ENCODE data around the gene ASMT. TPM values are rescaled to one million over a fixed set of nuclear protein-coding genes. Genes with fewer than 3 reads are reported as not detected.
A peak's percentile ranks its signal among the peaks of the same experiment; 100 is the strongest.

ASMT gene
- total and polyA plus RNA-seq, 10 of the 15 experiments (the other 5 are each of a cell fraction or from before 2014, with no cell fraction given): 0.18 to 0.29 TPM; not detected in 8

DNA sequence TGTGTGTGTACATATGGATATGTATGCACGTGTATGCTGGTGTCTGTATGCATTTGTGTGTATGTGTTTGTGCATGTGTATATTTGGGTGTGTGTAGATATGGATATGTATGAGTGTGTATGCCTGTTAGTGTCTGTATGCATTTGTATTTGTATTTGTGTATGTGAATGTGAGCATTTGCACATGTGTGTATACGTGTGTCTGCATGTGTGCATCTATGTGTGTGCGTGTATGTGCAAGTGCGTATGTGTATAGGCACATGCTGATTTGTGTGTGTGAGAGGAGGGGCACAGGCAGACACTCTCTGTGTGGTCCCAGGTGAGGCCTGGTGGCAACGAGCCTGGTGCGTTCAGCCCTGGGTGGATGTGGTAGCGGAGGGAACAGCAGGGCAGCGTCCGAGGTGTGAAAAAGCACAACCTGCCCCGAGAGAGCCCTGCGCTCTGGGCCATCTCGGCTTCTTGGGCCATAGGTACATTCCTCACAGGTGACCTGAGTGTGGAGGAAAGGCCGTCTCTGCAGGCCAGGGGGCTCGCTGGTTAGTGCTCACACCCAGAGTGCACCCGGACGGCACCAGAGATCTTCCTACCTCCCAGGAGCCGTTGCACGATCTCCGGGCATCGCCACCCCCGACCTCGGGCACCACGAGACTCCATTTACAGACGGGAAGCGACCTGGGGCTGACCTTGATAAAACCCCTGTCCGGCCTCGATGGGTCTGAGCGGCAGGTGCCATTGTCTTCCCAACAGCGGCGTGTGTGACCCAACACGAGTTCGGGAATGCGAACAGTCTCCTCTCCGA, 45.0 kb downstream of the ASMT start:
- ATAC-seq (no peak), DNase-seq (ENCODE audit: low read depth, low spot score) (no peak), FAIRE-seq (no peak)
- Histone ChIP-seq H4K20me1 (ENCODE audit: control insufficient read depth, insufficient read depth) (no peaks in the 10 kb centered on the region), H3K9me3 (replicated peaks; ENCODE audit: control insufficient read depth, insufficient read depth, low read length) (no peaks in the 10 kb centered on the region; the same call in 2 of the 3 replicates), H3K27ac (ENCODE audit: control insufficient read depth, insufficient read depth) (no peak overlapping the region), H3K79me2 (ENCODE audit: control insufficient read depth, insufficient read depth, low read length) (peaks cover 24% of the 10 kb centered on the region), H3K9ac (ENCODE audit: control insufficient read depth, insufficient read depth, low read length) (no peak overlapping the region), H3K27me3 (replicated peaks in 1 of 2; ENCODE audit: control insufficient read depth in 2 of 2, insufficient read depth in 2 of 2, low read length in 1 of 2) (no peaks in the 10 kb centered on the region), H3K4me1 (ENCODE audit: control insufficient read depth, insufficient read depth, low read length) (peaks cover 9% of the 10 kb centered on the region), H3K36me3 (ENCODE audit: control insufficient read depth in 2 of 2, insufficient read depth in 2 of 2, low read length in 1 of 2) (no peaks in the 10 kb centered on the region; a peak in 1 of 4 replicates), H2AFZ (ENCODE audit: control insufficient read depth, low read depth, low read length) (no peak overlapping the region), H3K4me3 (peak overlapping the region; percentile 48), H3K4me2 (ENCODE audit: control insufficient read depth, insufficient read depth) (peak overlapping the region; percentile 53)
- in situ Hi-C loops (cut with MboI) (loop anchor here (5.0 to 10.0 kb wide), 2 partner anchors 845 to 947 kb away; partner anchors contain the start of genes DHRSX and ZBED1), intact Hi-C loops (cut with micrococcal nuclease; ENCODE audit: unreplicated experiment) (loop anchor here (2.0 to 10.0 kb wide), 3 partner anchors 515 to 1035 kb away; partner anchors contain the start of gene CD99)
- RAD21 ChIA-PET (ENCODE audit: unreplicated experiment): no interaction called here
- TF ChIP-seq, protein P1, sequence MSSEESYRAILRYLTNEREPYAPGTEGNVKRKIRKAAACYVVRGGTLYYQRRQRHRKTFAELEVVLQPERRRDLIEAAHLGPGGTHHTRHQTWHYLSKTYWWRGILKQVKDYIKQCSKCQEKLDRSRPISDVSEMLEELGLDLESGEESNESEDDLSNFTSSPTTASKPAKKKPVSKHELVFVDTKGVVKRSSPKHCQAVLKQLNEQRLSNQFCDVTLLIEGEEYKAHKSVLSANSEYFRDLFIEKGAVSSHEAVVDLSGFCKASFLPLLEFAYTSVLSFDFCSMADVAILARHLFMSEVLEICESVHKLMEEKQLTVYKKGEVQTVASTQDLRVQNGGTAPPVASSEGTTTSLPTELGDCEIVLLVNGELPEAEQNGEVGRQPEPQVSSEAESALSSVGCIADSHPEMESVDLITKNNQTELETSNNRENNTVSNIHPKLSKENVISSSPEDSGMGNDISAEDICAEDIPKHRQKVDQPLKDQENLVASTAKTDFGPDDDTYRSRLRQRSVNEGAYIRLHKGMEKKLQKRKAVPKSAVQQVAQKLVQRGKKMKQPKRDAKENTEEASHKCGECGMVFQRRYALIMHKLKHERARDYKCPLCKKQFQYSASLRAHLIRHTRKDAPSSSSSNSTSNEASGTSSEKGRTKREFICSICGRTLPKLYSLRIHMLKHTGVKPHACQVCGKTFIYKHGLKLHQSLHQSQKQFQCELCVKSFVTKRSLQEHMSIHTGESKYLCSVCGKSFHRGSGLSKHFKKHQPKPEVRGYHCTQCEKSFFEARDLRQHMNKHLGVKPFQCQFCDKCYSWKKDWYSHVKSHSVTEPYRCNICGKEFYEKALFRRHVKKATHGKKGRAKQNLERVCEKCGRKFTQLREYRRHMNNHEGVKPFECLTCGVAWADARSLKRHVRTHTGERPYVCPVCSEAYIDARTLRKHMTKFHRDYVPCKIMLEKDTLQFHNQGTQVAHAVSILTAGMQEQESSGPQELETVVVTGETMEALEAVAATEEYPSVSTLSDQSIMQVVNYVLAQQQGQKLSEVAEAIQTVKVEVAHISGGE (CRISPR knock-in tag; IDR thresholded peaks at IDR 0.05): no peak
- TF ChIP-seq, protein P2, sequence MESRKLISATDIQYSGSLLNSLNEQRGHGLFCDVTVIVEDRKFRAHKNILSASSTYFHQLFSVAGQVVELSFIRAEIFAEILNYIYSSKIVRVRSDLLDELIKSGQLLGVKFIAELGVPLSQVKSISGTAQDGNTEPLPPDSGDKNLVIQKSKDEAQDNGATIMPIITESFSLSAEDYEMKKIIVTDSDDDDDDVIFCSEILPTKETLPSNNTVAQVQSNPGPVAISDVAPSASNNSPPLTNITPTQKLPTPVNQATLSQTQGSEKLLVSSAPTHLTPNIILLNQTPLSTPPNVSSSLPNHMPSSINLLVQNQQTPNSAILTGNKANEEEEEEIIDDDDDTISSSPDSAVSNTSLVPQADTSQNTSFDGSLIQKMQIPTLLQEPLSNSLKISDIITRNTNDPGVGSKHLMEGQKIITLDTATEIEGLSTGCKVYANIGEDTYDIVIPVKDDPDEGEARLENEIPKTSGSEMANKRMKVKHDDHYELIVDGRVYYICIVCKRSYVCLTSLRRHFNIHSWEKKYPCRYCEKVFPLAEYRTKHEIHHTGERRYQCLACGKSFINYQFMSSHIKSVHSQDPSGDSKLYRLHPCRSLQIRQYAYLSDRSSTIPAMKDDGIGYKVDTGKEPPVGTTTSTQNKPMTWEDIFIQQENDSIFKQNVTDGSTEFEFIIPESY (IDR thresholded peaks at IDR 0.05): 0 out of 2 replicates have a peak, but pooled peaks have one; percentile 13
- TF ChIP-seq, protein P3, sequence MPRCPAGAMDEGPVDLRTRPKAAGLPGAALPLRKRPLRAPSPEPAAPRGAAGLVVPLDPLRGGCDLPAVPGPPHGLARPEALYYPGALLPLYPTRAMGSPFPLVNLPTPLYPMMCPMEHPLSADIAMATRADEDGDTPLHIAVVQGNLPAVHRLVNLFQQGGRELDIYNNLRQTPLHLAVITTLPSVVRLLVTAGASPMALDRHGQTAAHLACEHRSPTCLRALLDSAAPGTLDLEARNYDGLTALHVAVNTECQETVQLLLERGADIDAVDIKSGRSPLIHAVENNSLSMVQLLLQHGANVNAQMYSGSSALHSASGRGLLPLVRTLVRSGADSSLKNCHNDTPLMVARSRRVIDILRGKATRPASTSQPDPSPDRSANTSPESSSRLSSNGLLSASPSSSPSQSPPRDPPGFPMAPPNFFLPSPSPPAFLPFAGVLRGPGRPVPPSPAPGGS (IDR thresholded peaks at IDR 0.05; ENCODE audit: borderline replicate concordance, insufficient read depth, low read depth, low read length, poor library complexity, severe bottlenecking): peak; percentile 68
- TF ChIP-seq NR2C2 (IDR thresholded peaks at IDR 0.05; ENCODE audit: borderline replicate concordance, control insufficient read depth, insufficient read length, low read depth): no peak
- POLR2A ChIA-PET: no interaction called here
- CTCF ChIA-PET: no interaction called here
- SMC1A ChIA-PET (ENCODE audit: uncharacterized antibody, unreplicated experiment): no interaction called here
- WGBS (ENCODE audit: insufficient coverage, insufficient replicate concordance, low lambda C conversion rate, missing lambda C conversion rate): 89% methylated on average over 34 of the region's 34 CpGs
- BruUV-seq (replicated peaks): no TSS peak
